GM19328 (cell line): ENCODE measurements around the gene ST3GAL6.

Source experiments
- ATAC-seq: cut with Tn5 transposase; IDR thresholded peaks from one replicate; pipeline ENCODE4 v1.9.1; 2021; ENCODE audit warnings: mild to moderate bottlenecking, moderate library complexity; ENCODE audit not compliant: unreplicated experiment

ST3GAL6 gene

DNA sequence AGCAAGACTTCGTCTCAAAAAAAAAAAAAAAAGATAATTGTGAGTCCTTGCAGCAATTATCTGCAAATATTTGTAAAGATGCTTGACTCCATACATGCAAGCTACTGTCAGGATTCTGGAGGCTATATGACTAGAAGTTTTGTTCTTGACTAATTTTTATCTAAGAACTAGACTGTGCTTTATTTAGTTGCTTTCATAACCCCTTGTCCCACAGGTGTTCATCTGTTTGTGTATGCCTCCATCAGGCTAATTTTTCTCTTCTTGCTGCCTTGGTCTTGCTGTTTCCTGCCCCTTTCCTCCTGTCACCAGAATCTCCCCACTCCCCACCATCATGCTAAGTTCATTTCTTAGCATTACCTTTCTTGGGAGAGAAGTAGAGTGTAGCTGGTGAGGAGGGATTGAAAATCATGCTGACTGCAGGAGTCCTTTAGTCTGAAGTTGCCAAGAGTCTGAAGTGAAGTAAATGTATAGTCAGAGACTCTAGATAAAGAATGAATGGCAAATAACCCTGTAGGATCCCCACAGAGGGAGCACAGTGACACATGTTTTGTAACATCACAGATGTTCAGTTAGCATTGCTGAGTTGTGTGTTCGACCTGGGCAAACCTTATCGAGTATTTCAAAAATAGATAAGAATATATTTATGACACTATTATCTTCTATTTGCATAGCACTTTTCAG, 12.5 kb downstream of the ST3GAL6 start:
- no peak for ATAC-seq

DNA sequence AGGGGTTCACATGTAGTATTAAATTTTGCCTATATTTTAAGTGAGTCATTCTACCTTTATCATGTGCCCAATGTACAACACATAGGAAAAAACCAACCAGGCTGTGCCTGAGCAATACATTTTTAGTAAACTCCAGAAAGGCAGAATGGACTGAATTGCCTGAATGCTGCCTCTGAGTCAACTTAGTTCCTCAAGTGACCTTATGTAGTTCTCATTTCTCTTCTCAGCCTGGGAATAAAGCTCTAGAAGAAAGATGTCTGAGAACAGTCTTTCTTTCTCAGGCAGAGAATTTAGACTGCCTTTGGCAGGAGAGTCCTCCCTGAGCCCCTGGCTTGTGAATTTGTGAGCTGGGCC, 13.0 kb downstream of the ST3GAL6 start:
- ATAC-seq = no peak

GRCh38 chr3:98777286-98777685, 14.1 kb downstream of the ST3GAL6 start:
- ATAC-seq = no peak

DNA sequence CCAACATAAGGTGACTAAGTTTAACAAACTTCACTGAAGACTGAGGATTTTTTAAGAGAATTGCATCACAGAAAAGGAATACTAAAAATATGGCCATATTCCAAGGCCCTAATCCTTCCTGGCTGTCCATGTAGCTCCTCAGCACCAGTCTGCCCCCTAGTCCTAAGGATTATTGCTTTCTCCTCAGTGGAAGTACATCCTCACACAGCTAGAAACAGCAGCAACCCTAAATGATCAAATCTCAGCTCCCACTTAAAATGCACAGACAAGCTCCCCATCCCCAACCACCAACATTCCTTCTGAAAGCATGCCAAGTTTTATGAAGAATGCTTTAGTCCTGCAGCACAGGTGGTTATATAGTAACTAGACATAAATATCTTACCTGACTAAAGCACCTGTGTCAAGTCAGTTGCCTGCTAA, 14.7 kb downstream of the ST3GAL6 start:
- ATAC-seq = no peak

GRCh38 chr3:98778383-98778782, 15.2 kb downstream of the ST3GAL6 start:
- no peak for ATAC-seq

- ATAC-seq = no peak
Measured at GRCh38 chr3:98778852-98779413, 15.8 kb downstream of the ST3GAL6 start.

DNA sequence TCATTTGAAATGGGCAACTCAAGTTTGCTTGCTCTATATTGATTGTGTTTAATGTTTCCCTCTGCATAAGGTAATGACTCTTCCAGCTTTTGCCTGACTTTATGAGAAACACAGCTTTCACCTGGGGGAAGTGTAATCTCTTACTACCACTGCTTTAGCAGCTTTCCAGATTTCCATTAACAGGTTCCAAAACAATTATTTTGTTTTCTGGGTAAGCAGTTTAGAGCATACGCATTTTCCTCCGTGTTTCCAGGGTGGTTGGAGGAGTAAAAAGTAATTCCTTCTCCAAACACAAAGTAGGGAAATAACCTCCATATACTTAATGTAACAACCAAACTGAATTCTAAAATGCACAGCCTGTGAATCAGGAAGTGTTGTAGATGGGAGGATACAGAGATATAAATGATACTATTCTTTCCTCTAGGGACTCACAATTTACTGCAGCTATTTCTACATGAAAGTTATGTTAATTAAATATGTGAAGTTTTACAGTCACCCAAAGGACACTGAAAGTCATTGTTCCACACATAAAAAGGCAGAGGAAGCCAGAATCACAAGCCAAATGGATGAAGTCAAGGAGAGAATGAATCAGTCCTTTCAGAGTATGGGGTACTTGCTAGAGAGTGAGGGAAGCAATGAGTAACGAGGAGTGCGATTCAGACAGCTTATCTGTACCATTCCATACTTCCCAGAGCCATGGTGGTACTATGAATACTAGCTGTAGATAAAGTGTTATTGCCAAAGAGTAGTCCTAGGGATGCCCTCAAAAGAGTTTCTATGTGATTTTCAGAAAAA, 16.6 kb downstream of the ST3GAL6 start:
- no peak for ATAC-seq

DNA sequence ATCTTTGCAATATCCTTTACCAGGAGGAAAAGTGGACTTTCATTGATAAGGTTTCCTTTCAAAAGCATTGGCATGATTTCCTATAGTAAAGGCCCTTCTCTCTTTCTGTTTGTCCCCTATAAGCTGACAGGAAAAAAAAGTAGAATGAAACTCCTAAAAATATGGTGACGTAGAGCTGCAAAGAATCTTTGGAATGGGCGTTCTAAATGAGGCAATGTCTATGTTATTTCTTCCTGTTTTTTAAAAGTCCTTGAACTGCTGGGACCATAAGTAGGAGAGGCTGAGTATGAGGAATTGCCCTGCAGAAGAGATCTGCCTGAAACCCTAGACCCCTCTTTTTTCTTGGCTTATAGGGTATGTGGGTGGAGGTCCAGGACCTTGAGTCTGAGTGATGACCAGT, 17.2 kb downstream of the ST3GAL6 start:
- ATAC-seq = no peak

DNA sequence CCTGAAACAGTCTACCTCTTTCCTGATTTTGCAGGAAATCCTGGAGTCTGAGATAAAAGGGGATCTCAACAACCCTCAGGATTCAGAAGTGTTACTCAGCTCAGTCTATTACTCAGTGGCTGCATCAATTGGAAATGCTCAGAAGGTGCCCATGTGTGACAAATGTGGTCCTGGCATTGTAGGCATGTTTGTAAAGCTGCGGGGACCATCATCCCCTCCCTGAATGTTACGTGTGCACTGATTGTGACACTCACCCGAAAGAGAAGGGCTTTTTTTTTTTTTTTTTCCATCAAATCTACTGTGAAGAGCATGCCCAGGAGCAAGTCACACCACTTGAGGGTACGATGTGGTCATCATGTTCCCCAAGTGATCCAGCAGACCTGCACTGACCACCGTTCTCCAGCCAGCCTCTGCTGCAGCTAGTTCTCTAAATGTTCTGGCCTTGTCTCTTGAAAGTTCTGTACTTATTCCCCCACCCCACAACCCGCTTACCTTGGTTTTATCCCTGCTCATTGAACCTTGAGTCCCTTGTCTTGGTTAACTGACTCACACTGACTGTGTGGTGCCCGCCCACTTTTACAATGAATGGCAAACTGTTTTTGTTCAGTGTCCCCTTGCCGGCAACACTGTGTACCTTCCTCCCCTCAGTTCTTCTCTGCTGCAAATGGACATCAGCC, 19.8 kb downstream of the ST3GAL6 start:
- ATAC-seq = no peak

GRCh38 chr3:98784042-98784441, 20.9 kb downstream of the ST3GAL6 start:
- no peak for ATAC-seq

- ATAC-seq = no peak
Measured at GRCh38 chr3:98784666-98785600, 21.8 kb downstream of the ST3GAL6 start.

DNA sequence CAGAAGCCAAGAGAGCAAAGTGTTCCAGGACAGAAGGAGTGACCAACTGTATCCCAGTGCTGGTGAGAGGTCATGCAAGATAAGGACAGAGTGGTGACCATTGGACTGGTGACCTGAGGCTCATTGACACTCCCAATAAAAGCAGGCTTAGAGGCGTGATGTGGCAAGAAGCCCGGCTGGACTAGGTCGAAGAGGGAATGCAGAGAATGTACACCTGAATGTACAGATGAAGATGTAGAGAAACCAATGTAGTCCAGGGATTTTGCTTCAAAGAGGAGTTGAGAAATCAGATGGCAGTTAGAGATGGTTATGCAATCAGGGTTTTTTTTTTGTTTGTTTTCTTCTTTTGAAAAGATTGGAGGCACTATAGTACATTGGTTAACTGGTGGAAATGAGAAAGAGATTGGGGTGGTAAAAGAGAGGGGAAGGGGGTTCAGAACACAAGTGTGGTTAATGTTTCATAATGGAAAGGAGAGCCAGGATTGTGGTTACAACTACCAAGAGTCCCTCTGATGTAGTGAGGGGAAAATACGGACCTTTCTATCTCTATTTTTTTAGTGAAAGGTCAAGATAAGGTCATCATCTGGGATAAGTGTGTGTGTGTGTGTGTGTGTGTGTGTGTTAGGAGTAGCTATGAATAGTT, 23.3 kb downstream of the ST3GAL6 start:
- no peak for ATAC-seq

GRCh38 chr3:98787181-98787580, 24.0 kb downstream of the ST3GAL6 start:
- ATAC-seq = no peak

DNA sequence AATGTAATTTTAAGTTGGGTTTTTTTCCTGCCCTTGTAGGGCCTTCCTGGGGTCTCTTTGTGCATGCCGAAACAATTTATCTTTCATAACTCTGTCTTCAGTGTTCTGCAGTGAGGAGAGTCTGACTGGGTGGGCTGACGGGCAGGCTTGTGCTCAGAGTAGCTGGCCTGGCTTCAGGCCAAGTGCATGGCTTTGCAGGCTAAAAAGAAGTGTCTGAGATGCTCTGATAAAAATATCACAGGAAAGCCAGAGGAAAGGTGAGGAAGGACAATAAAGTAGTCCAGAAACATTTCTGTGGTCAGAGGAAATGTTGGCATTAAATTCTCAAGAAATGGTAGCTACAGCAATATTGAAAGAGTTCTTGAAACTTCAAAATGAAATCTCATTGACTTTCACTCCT, 25.5 kb downstream of the ST3GAL6 start:
- no peak for ATAC-seq

GRCh38 chr3:98791341-98792325, 28.5 kb downstream of the ST3GAL6 start:
- ATAC-seq = no peak

DNA sequence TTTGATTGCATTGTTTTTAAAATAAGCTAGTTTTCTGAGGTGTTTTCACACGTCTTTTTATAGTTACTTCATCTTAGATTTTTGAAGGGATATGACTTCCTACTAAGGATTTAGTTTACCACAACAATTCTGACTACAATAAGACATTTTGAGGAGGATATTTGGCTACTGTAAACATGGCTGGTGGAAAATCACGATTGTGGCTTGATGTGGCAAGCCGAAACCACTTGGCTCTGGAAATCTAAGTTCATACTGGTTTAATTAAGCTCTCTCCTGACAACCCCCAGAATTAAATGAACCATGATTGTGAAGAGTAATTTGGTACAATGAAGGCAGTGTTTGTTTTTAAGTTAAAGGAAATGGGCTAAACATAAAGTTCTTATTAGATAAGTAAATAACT, 30.8 kb downstream of the ST3GAL6 start:
- ATAC-seq = no peak

- no peak for ATAC-seq
Measured at GRCh38 chr3:98796334-98796733, 33.2 kb downstream of the ST3GAL6 start.

GRCh38 chr3:98797905-98798304, 34.8 kb downstream of the ST3GAL6 start:
- ATAC-seq = no peak

DNA sequence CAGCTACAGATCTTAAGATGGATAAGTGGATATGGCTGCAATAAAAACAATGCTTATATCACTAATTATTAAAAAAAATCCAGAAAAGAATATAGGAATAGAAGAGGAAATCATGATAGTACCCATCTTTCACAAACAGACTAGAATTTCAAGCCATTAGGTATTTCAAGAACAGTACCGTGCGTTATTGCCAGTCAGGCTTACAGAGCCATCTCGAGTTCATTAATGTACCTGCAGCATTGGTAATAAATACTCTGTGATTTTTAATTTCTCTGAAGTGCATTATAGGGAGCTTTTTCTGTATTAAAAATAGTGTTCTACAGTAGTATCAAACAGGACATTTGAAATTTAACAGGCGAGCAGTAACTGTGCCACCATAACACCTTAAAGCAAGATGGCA, 35.7 kb downstream of the ST3GAL6 start:
- ATAC-seq = no peak
